Type B pancreatic cell (in vitro differentiated cells): ENCODE data around the gene GMIP. TPM values are rescaled to one million over a fixed set of nuclear protein-coding genes. Genes with fewer than 3 reads are reported as not detected.
A peak's percentile ranks its signal among the peaks of the same experiment; 100 is the strongest.

Source experiments
- DNase-seq: peaks from one replicate; pipeline ENCODE4 v3.0.0; 2021; ENCODE audit warnings: mixed read lengths; ENCODE audit not compliant: unreplicated experiment; ENCODE audit errors: extremely low spot score
- H3K27ac Mint-ChIP-seq: 2 replicates; pipeline ENCODE4 v1.8.0; 2021; ENCODE audit warnings: mild to moderate bottlenecking, mixed read lengths
- H3K27me3 Mint-ChIP-seq: 2 replicates; pipeline ENCODE4 v1.8.0; 2021; ENCODE audit warnings: mixed read lengths
- H3K36me3 Mint-ChIP-seq: 2 replicates; pipeline ENCODE4 v1.8.0; 2021; ENCODE audit warnings: mixed read lengths
- H3K4me1 Mint-ChIP-seq: one replicate; pipeline ENCODE4 v1.8.0; 2021; ENCODE audit warnings: mixed read lengths; ENCODE audit not compliant: unreplicated experiment
- H3K4me3 Mint-ChIP-seq: 2 replicates; pipeline ENCODE4 v1.8.0; 2021; ENCODE audit warnings: mild to moderate bottlenecking, mixed read lengths
- H3K9me3 Mint-ChIP-seq: 2 replicates; pipeline ENCODE4 v1.8.0; 2021; ENCODE audit warnings: mixed read lengths
- CTCF ChIP-seq: fragments of 200-600 bp; sonication (generic); conservative IDR thresholded peaks from 2 replicates; pipeline ENCODE4 v1.5.0; 2021; ENCODE audit warnings: antibody characterized with exemption, mild to moderate bottlenecking
- total RNA-seq: library from RNA; stranded (reverse); gene quantifications from 2 replicates; pipeline ENCODE4 v1.2.1, GENCODE V29; 2021; ENCODE audit warnings: low replicate concordance

Gene GMIP
- total RNA-seq, 1 donor from 2014 or later, result 15.9 TPM

- no peaks in the 10 kb centered on the region for H3K9me3 Mint-ChIP-seq
- peaks cover 6% of the 10 kb centered on the region for H3K36me3 Mint-ChIP-seq
- TF ChIP-seq CTCF, result no peak
- DNase-seq, result no peak
- peaks cover 17% of the 10 kb centered on the region for H3K4me1 Mint-ChIP-seq
- H3K27ac Mint-ChIP-seq, result peak overlapping the region; percentile 97
- H3K4me3 Mint-ChIP-seq, result peak overlapping the region; percentile 98
- no peaks in the 10 kb centered on the region for H3K27me3 Mint-ChIP-seq
Observed at GRCh38 chr19:19626516-19627472, 16.7 kb downstream of the GMIP start.

GRCh38 chr19:19624032-19624570, 19.4 kb downstream of the GMIP start:
- H3K27ac Mint-ChIP-seq, result no peak overlapping the region

DNA sequence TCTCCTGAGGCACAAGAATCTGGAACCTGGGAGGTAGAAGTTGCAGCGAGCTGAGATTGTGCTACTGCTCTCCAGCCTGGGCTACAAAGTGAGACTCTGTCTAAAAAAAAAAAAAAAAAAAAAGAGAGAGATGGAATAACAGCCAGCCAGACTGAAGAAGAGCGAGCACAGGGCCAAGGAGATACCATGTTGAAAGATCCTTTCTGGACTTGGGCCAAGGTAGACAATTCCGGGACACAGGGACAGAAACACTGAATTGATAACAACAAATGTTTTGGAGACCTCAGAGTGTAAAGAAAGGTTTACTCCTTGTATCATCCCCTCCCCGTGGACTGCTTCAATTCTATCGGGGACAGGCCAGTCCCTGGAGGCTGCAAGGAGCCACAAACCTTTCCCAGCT, 20.1 kb downstream of the GMIP start:
- Mint-ChIP-seq H3K4me3 (no peak overlapping the region), H3K4me1 (peaks cover 29% of the 10 kb centered on the region), H3K9me3 (no peaks in the 10 kb centered on the region), H3K27ac (no peak overlapping the region), H3K27me3 (no peaks in the 10 kb centered on the region), H3K36me3 (peaks cover 6% of the 10 kb centered on the region)
- no peak for TF ChIP-seq CTCF
- DNase-seq, result no peak

More at GRCh38 chr19:19624032-19624570, 19.4 kb downstream of the GMIP start:
- Mint-ChIP-seq H3K36me3 (peaks cover 6% of the 10 kb centered on the region), H3K4me1 (peaks cover 27% of the 10 kb centered on the region), H3K4me3 (no peak overlapping the region), H3K27me3 (no peaks in the 10 kb centered on the region), H3K9me3 (no peaks in the 10 kb centered on the region)
- TF ChIP-seq CTCF, result no peak
- no peak for DNase-seq

DNA sequence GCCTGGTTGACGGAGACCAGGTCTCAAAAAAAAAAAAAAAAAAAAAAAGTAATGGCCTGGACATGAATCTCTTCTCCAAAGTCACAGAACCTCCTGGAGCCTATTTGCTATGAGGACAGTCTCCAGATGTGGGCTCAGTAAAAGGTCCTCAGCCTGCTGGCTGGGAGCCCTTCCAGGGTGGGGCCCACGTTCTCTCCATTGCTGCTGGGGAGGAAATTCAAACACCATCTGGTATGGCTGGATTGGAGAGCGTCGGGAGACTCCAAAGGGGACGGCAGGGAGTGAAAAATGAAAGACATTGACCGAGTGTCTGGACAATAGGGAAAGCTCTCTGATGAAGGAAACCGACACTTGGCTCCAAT, 23.6 kb downstream of the GMIP start:
- no peaks in the 10 kb centered on the region for H3K9me3 Mint-ChIP-seq
- no peaks in the 10 kb centered on the region for H3K36me3 Mint-ChIP-seq
- no peak for DNase-seq
- peaks cover 26% of the 10 kb centered on the region for H3K4me1 Mint-ChIP-seq
- peak overlapping the region; percentile 28 for H3K4me3 Mint-ChIP-seq
- no peaks in the 10 kb centered on the region for H3K27me3 Mint-ChIP-seq
- H3K27ac Mint-ChIP-seq, result no peak overlapping the region
- no peak for TF ChIP-seq CTCF

GRCh38 chr19:19619181-19619848, 24.1 kb downstream of the GMIP start:
- Mint-ChIP-seq H3K36me3 (no peaks in the 10 kb centered on the region), H3K4me3 (peak overlapping the region; percentile 91), H3K27ac (peak overlapping the region; percentile 79), H3K4me1 (peaks cover 26% of the 10 kb centered on the region), H3K27me3 (no peaks in the 10 kb centered on the region), H3K9me3 (no peaks in the 10 kb centered on the region)
- no peak for TF ChIP-seq CTCF
- DNase-seq, result no peak
